HG03354 (cell line): ENCODE data around the gene PTPRF.

Source experiments
- ATAC-seq: cut with Tn5 transposase; IDR thresholded peaks from one replicate; pipeline ENCODE4 v1.9.1; 2021; ENCODE audit warnings: mild to moderate bottlenecking; ENCODE audit not compliant: unreplicated experiment, poor library complexity, severe bottlenecking

PTPRF gene

DNA sequence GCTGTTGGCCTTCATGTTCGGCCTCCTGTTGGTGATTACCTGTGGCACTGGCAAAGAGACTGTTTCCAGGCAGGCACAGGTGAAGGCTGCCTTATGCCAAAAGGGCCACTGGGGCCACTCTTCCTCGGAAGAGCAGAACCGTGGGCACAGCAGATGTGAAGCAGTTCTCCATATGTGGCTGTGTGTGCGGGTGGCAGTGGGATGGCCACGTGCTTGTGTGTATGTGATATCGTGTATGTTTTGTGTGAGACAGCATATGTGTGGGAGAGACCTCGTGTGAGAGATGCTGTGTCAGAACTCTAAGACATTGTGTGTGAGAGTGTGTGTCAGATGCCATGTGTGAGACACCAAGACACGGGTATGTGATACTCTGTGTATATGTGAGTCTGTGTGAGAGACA is 65.9 kb downstream of the PTPRF start:
- no peak for ATAC-seq

GRCh38 chr1:43597028-43597427 is 66.3 kb downstream of the PTPRF start:
- ATAC-seq: no peak

GRCh38 chr1:43597721-43598120 is 67.0 kb downstream of the PTPRF start:
- no peak for ATAC-seq

- no peak for ATAC-seq
Observed at GRCh38 chr1:43598622-43599021, 67.9 kb downstream of the PTPRF start.

DNA sequence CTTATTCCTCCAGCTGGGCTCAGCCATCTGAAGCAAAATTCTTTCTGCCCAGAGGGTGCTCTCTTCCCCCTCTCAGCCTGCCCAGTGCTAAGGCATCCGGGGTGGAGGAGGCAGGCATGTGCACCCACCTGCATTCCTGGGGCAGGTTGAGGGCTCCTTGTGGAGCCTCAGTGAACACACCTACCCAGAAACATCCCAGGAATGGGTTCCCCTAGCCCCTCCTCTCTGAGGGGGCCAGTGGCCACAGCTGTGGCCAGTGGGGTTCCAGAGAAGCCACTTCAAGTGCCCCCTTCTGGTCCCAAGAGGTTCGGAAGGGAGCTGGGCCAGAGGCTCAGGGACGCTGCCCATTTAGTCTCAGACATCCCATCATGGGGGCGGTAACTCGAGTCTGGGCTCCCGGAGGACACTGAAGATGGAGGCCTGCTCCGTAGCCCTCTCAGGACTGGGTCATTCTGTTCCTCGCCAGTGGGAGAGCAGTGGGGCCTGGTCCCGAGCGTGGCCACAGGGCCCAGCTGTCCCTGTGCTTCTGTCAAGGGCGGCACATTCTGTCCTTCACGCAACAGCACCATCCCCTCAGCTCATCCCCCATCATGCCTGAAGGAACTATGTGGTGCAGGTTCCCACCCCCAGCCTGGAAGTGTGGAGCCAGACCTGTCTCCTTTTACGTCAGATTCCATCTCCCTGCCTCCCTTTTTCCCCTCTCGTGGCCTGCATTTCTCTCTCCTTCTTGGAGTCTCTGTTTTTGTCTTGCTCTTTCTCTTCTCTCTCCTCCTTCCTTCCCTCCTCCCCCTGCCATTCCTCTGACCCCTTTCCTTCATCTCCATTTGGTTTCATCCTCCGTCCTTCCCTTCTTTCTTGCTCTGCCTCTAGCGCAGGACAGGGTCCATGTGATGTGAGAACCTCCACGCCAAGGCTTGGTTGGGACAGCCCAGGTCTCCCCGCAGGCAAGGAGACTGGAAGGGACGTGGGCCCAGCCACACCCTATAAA is 69.6 kb downstream of the PTPRF start:
- no peak for ATAC-seq

DNA sequence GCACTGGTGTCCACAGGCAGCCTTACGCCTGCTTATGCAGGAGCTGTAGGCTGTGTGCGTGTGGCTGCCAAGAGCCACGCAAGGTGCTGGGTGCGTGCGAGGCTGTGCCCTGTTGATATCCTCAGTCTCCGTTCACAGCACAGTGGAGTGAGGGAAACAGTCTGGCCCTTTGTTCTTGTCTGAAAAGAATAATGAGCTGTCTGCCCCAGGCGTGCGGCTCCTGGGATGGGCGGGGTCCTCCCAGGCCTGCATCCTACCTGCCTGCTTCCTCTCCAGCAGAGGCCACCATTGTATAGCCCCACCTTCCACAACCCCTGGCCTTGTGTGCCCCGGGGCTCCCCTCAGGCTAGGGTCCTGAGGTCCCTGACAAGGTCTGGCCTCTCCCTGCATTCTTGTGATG is 72.3 kb downstream of the PTPRF start:
- no peak for ATAC-seq

- no peak for ATAC-seq
Observed at GRCh38 chr1:43604192-43604591, 73.5 kb downstream of the PTPRF start.

DNA sequence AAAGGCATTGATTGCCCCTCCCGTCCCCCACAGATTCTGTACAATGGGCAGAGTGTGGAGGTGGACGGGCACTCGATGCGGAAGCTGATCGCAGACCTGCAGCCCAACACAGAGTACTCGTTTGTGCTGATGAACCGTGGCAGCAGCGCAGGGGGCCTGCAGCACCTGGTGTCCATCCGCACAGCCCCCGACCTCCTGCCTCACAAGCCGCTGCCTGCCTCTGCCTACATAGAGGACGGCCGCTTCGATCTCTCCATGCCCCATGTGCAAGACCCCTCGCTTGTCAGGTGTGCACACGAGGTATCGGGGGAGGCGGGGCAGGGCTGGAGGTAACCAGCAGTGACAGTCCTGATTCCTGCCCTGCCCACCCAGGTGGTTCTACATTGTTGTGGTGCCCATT is 74.5 kb downstream of the PTPRF start:
- no peak for ATAC-seq

DNA sequence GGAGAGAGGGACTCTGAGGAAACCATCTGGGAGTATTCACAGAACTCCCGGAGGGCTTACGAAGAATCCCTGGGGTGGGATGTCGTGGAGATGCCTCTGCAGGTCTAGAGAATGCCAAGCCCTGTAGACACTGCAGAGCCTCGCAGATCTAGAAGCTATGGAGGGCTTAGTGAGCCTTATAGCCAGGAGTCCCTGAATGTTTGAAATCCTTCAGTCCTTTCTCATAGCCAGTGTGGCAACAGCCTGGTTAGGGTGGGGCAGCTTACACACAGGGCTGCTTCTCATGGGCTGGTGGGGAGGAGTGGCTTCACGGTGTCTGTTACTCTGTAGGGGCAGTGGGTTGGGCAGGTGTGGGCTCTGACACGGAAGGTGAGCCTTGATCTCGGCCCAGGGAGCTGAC is 75.1 kb downstream of the PTPRF start:
- ATAC-seq: no peak

GRCh38 chr1:43606624-43607023 is 75.9 kb downstream of the PTPRF start:
- no peak for ATAC-seq

DNA sequence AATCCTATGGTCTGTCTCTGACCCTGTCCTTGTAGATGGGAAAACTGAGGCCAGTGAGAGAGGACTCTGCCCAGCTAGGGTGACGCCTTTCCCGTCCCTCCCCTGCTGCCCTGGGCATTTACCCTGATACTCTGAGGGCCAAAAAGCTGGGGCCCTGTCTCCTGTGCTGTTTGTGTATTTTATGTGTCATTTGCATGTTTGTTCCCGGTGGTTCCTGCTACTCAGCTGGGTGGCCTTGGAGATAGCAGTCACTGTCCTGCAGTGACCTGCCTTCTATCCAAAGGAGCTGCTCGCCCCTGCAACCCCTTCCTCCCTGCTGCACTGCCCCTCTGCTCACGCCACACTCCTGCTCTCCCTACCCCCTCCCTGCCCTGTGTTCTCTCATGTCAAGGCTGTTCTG is 78.1 kb downstream of the PTPRF start:
- ATAC-seq: no peak

DNA sequence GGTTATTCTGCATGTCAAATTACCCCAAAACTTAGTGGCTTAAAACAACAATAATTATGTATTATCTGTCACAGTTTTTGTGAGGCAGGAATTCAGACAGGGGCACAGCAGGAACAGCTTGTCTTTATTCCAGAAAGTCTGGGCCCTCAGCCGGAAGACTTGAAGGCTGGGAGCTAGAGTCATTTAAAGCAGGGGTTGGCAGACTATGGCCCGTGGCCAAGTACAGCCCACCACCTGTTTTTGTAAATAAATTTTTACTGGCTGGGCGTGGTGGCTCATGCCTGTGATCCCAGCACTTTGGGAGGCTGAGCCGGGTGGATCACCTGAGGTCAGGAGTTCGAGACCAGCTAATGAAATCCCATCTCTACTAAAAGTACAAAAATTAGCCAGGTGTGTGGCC is 79.7 kb downstream of the PTPRF start:
- ATAC-seq: no peak

- ATAC-seq: no peak
Observed at GRCh38 chr1:43611950-43612349, 81.3 kb downstream of the PTPRF start.

- no peak for ATAC-seq
Observed at GRCh38 chr1:43612406-43612805, 81.7 kb downstream of the PTPRF start.

- ATAC-seq: no peak
Observed at GRCh38 chr1:43613075-43613942, 82.6 kb downstream of the PTPRF start.

- ATAC-seq: no peak
Observed at GRCh38 chr1:43614211-43614610, 83.5 kb downstream of the PTPRF start.

DNA sequence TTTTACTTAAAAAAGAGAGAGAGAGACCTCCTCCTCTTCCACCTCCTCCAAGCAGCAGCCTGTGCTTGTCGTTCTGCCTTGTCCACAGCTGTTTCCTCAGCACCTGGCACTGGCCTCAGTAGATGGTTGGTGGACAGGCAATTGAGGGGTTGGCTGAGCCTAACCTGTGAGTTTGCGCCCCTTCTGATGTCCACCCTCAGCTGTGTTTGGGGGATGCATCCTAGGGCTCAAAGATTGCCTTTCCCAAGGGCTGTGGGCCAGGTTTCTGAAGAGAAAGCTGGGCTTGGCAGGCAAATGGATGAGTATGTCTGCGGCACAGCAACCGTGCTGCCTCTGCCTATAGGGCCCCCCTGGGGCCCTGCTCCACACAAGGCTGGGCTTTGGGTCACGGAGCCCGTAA is 84.2 kb downstream of the PTPRF start:
- ATAC-seq: no peak

DNA sequence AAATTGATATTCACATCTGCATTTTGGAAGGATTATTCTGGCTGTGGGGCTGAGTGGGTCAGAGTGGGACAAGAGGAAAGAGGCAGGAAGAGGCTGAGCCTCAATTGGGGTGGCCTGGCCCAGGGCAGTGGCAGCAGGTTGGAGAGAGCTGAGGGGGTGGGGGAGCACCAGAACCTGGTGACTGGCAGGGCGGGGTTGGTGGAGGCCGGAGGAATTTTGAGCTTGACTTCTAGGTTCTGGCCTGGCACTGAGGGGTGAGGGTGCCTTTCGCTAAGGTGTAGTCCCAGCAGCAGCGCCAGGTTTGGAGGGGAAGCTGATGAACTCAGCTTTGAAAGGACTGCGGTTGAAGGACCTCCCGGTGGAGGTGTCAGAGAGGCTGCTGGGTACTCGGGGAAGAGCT is 85.7 kb downstream of the PTPRF start:
- no peak for ATAC-seq

DNA sequence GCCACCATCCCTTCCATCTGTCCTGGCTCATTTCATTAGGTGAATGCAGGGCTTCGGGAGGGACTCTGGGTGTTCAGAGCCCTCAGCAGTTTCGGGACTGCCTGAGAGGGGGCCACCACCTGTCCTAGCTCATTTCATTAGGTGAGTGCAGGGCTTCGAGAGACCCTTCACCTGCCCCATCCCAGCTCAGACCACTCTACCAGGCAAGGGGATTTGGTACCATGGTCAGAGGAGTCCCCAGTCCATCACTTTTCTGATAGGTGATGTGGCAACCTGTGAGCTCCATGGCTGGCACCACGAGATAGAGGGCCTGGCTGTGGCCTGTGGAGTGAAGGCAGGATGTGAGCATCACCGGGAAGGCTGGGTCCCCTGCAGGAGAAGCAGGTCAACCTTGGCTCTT is 86.3 kb downstream of the PTPRF start:
- no peak for ATAC-seq

GRCh38 chr1:43617668-43618067 is 87.0 kb downstream of the PTPRF start:
- ATAC-seq: no peak
